H7 (cell line): ENCODE data around the gene FNDC7. TPM values are rescaled to one million over a fixed set of nuclear protein-coding genes. Genes with fewer than 3 reads are reported as not detected.
A peak's percentile ranks its signal among the peaks of the same experiment; 100 is the strongest.
"Not testable (repeated sequence)": the region's sequence is repeated elsewhere in the genome, so short reads cannot be mapped to it uniquely, and the experiment has no call there.

Source experiments
- DNase-seq: peaks from one replicate; pipeline ENCODE4 v3.0.0; 2012
- H3K27me3 ChIP-seq: 2 replicates; pipeline ENCODE4 v1.6.0; 2011; ENCODE audit warnings: mild to moderate bottlenecking, low read length; ENCODE audit not compliant: control insufficient read depth, insufficient read depth
- H3K36me3 ChIP-seq: replicated peaks from 2 replicates; pipeline ENCODE4 v1.5.1; 2011; ENCODE audit warnings: low read length; ENCODE audit not compliant: control insufficient read depth, insufficient read depth
- H3K4me3 ChIP-seq: 2 replicates; pipeline ENCODE4 v1.5.1; 2011; ENCODE audit warnings: low read depth, mild to moderate bottlenecking, control low read depth, low read length, moderate library complexity; ENCODE audit not compliant: insufficient read depth
- total RNA-seq: library from RNA; depleted of rRNA; stranded (reverse); fragments of >200 nt; shearing (Covaris generic); gene quantifications from 2 replicates; pipeline ENCODE4 v1.2.3, GENCODE V29; 2014

FNDC7 gene
- total RNA-seq, 1 experiment from 2014 or later: 0.03 TPM

- no peak overlapping the region for H3K4me3 ChIP-seq
- no peak for DNase-seq
- no peaks in the 10 kb centered on the region for H3K27me3 ChIP-seq
- H3K36me3 ChIP-seq: no peaks in the 10 kb centered on the region
These were observed 25.9 kb upstream of the FNDC7 start for GRCh38 chr1:108686614-108687313.

DNA sequence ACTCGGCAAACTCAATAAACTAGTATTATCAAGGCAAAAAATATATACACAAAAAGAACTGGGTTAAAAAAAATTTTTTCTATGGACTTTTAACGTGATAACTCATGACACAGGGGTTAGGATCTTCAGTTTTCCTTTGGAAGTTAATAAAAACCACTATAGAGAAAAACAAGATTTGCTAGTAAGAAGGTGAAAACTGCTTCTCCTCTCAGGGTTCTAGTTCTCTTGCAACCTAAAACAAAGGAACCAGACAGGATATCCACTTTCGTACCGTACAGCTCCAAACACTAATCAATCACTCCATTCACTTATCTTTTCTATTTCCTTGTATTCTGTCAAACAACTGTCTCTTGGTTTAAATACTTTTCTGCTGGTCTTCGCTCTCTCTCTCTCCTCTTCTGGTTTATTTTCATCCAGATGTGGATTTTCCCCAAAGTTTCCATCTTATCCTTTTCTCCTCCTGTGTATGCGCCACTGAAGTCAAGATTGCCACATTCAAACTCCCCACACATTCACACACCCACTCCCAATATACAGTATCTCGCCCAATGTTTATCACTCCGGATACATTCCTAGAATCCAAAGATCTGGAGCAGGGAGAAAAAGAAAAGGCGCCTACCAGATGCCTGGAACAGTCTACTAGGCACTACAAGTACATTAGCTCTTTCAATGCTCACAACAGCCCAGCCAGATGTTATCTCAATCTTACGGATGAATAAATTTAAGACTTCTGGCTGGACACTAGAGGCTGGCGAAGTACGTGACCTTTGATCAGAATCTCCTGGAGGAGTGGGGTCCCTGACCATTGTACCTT is 21.4 kb upstream of the FNDC7 start:
- peaks cover 10% of the 10 kb centered on the region for H3K36me3 ChIP-seq
- peak overlapping the region; percentile 98 for H3K4me3 ChIP-seq
- H3K27me3 ChIP-seq: no peaks in the 10 kb centered on the region
- DNase-seq: no peak

- DNase-seq: peak; percentile 93
- H3K4me3 ChIP-seq: peak within 1 kb of the TSS; percentile 98
- H3K36me3 ChIP-seq: peaks cover 17% of the 10 kb centered on the region
- no peaks in the 10 kb centered on the region for H3K27me3 ChIP-seq
These were observed 20.6 kb upstream of the FNDC7 start, which contains the start of gene PRPF38B for GRCh38 chr1:108691942-108692723. PRPF38B (plus strand) TSS chr1:108692310; CDS start chr1:108692592, 282 bp downstream.

DNA sequence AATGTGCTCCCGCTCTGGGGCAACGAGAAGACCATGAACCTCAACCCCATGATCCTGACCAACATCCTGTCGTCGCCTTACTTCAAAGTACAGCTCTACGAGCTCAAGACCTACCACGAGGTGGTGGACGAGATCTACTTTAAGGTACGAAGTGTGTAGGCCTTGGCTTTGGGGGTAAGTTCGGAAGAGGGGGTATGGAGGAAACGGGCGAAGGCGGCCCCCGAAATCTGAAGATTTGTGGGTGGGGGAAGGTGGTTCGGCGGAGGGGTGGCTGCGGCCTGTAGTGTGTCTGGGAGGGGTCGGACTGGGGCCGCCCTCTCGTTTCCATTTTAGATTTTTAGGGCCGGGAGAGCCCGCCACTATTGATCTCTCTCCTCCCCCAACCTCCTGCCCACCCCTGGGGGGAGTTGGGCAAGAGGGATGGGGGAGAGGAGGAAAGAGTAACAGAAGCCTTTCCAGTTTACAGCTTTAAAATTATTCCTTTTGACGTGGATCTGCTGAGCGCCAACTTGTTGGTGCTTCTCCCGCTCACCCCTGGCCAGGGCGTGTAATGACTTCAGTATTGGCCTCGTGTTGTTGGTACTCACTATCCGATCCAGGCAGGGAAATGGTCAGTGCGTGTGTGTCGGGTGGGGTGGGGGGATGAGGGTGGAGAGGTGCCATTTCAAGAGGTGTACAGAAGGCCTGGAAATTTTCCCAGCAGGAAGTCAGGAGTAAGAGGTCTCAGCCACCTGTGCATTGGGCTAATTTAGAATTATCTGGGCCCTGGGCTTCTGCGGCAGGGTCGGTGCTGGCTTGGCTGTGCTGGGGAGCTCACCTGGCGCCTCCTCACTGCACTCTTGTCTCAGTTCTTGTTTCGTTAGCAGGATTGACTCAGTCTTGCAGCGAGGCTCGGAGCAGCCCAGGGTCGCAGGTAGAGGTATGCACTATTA is 19.7 kb upstream of the FNDC7 start:
- peak overlapping the region; percentile 98 for H3K4me3 ChIP-seq
- H3K27me3 ChIP-seq: no peaks in the 10 kb centered on the region
- H3K36me3 ChIP-seq: peaks cover 22% of the 10 kb centered on the region
- peak; percentile 71 for DNase-seq

- DNase-seq: no peak
- Histone ChIP-seq H3K36me3 (peaks cover 39% of the 10 kb centered on the region), H3K27me3 (no peaks in the 10 kb centered on the region), H3K4me3 (no peak overlapping the region)
These were observed 17.2 kb upstream of the FNDC7 start for GRCh38 chr1:108695535-108695934.

DNA sequence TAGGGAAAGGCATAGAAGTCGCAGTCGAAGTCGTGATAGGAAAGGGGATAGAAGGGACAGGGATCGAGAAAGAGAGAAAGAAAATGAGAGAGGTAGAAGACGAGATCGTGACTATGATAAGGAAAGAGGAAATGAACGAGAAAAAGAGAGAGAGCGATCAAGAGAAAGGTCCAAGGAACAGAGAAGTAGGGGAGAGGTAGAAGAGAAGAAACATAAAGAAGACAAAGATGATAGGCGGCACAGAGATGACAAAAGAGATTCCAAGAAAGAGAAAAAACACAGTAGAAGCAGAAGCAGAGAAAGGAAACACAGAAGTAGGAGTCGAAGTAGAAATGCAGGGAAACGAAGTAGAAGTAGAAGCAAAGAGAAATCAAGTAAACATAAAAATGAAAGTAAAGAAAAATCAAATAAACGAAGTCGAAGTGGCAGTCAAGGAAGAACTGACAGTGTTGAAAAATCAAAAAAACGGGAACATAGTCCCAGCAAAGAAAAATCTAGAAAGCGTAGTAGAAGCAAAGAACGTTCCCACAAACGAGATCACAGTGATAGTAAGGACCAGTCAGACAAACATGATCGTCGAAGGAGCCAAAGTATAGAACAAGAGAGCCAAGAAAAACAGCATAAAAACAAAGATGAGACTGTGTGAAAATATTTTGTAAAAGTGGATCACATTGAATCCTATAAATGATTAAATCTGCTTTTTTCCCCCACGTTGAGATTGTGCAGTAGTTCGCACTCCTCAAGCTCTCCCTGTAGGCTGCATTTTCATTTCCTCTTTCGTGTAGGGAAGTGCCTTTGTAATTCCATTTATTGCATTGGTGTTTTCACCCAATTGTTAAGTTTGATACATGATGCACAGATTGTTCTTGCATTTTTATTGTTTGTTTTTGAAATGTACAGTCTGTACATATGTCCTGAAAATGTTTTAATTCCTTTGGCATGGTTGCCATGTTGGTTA is 13.1 kb upstream of the FNDC7 start:
- DNase-seq: no peak
- H3K27me3 ChIP-seq: no peaks in the 10 kb centered on the region
- H3K4me3 ChIP-seq: no peak overlapping the region
- peaks cover 39% of the 10 kb centered on the region for H3K36me3 ChIP-seq

- Histone ChIP-seq H3K4me3 (no peak overlapping the region), H3K27me3 (no peaks in the 10 kb centered on the region), H3K36me3 (peaks cover 29% of the 10 kb centered on the region)
- no peak for DNase-seq
These were observed 11.4 kb upstream of the FNDC7 start for GRCh38 chr1:108701176-108701849.

DNA sequence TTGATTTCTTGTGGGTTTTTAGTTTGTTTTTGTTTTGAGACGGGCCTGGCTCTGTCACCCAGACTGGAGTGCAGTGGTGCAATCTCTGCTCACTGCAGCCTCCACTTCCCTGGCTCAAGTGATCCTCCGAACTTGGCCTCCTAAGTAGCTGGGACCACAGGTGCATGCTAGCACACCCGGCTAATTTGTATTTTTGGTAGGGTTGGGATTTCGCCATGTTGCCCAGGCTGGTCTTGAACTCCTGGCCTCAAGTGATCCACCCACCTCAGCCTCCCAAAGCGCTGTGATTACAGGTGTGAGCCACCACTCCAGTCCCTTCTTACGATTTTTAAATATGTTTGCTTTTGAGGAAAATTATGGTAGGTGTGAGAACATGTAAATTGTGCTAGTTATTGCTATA is 10.6 kb upstream of the FNDC7 start:
- not testable (repeated sequence) for DNase-seq, H3K4me3 ChIP-seq, H3K27me3 ChIP-seq
- H3K36me3 ChIP-seq: peaks cover 23% of the 10 kb centered on the region

DNA sequence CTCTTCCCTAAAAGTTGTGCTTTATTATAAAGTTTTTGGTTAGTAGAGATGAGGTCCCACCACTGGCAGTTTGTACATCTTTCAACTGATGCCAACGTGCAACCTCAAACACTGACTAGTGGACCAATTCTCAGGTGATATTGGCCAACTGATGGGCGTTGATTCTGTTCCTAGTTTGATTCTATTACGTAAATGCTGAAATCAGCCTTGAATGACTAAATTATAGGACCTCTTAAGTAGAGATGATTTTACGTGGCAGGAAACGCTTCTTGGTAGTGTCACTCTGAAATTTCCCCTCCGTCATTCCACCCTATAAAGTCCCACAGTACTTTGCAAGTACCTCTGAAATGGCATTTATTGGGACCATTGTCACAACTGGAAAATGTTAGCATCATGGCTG is 8.8 kb upstream of the FNDC7 start:
- no peak overlapping the region for H3K4me3 ChIP-seq
- peaks cover 10% of the 10 kb centered on the region for H3K36me3 ChIP-seq
- no peaks in the 10 kb centered on the region for H3K27me3 ChIP-seq
- DNase-seq: no peak

- Histone ChIP-seq H3K27me3 (no peaks in the 10 kb centered on the region), H3K36me3 (peaks cover 5% of the 10 kb centered on the region), H3K4me3 (no peak overlapping the region)
- no peak for DNase-seq
These were observed 8.2 kb upstream of the FNDC7 start for GRCh38 chr1:108704496-108704895.

DNA sequence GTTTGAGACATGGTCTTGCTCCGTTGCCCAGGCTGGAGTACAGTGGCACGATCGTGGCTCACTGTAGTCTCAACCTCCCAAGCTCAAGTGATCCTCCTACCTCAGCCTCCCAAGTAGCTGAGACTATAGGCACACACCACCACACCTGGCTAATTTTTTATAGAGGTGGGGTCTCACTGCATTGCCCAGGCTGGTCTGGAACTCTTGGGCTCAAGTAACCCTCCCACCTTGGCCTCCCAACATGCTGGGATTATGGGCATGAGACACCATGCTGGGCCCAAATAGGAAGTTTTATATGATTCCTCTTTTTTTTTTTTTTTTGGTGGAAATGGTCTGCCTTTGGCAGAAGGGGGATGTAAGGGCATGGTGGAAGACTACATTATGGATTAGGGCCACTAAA is 6.1 kb upstream of the FNDC7 start:
- Histone ChIP-seq H3K36me3 (no peaks in the 10 kb centered on the region), H3K4me3 (no peak overlapping the region), H3K27me3 (no peaks in the 10 kb centered on the region)
- no peak for DNase-seq

DNA sequence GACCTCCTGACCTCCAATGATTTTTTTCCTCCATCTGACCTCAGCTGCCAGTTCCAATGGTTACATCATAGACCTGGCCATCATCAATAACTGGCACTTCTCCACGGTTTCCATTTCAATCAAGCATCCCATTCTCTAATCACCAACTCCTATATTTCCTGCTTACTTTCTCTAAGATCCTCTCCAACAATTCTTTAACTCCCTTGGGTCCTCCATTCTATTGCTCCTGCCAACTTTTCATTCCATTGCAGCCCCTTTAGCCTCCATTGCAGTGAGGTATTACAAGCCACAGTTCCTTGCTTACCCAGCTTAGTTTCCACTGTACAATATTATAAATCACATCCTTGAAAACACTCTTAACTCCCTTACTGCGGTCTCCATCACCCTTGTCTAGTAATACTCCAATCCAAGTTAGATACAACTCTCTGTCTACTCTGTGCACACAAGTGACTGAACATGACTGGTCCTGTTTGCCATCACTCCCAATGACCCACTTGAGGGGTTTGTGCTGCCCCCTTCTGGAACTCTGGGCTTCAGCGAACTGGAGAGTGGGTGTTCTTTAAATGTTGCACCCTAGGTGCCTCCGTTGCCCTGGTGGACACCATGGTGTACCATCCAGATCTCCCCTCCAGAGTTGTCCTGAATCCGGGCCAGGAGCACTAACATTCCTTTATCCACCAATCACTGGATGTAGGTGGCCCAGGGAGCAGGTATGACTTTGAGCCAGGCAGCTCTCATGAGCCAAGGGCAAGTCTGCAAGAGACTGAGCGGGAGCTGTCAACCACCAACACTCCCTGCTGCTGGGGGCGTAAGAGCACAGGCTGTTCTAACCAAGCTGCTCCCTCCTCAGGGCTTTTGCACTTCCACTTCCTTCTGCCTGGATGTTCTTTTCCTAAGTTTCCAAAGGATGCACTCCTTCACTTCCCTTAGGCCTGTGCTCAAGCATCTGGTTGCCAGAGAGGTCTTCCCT is 3.7 kb upstream of the FNDC7 start:
- no peaks in the 10 kb centered on the region for H3K27me3 ChIP-seq
- no peak overlapping the region for H3K4me3 ChIP-seq
- peak; percentile 39 for DNase-seq
- H3K36me3 ChIP-seq: no peaks in the 10 kb centered on the region
